Type B pancreatic cell (in vitro differentiated cells): Measurements from ENCODE around the gene SYNE3. TPM values are rescaled to one million over a fixed set of nuclear protein-coding genes. Genes with fewer than 3 reads are reported as not detected.

Experiments used
- DNase-seq: peaks from one replicate; pipeline ENCODE4 v3.0.0; 2021; ENCODE audit warnings: mixed read lengths; ENCODE audit not compliant: unreplicated experiment; ENCODE audit errors: extremely low spot score
- H3K27ac Mint-ChIP-seq: 2 replicates; pipeline ENCODE4 v1.8.0; 2021; ENCODE audit warnings: mild to moderate bottlenecking, mixed read lengths
- H3K27me3 Mint-ChIP-seq: 2 replicates; pipeline ENCODE4 v1.8.0; 2021; ENCODE audit warnings: mixed read lengths
- H3K36me3 Mint-ChIP-seq: 2 replicates; pipeline ENCODE4 v1.8.0; 2021; ENCODE audit warnings: mixed read lengths
- H3K4me1 Mint-ChIP-seq: one replicate; pipeline ENCODE4 v1.8.0; 2021; ENCODE audit warnings: mixed read lengths; ENCODE audit not compliant: unreplicated experiment
- H3K4me3 Mint-ChIP-seq: 2 replicates; pipeline ENCODE4 v1.8.0; 2021; ENCODE audit warnings: mild to moderate bottlenecking, mixed read lengths
- H3K9me3 Mint-ChIP-seq: 2 replicates; pipeline ENCODE4 v1.8.0; 2021; ENCODE audit warnings: mixed read lengths
- CTCF ChIP-seq: fragments of 200-600 bp; sonication (generic); conservative IDR thresholded peaks from 2 replicates; pipeline ENCODE4 v1.5.0; 2021; ENCODE audit warnings: antibody characterized with exemption, mild to moderate bottlenecking
- total RNA-seq: library from RNA; stranded (reverse); gene quantifications from 2 replicates; pipeline ENCODE4 v1.2.1, GENCODE V29; 2021; ENCODE audit warnings: low replicate concordance

Gene SYNE3
- total RNA-seq, 1 donor from 2014 or later: 0.65 TPM

GRCh38 chr14:95487669-95488084 lies 28.8 kb downstream of the SYNE3 start:
- H3K27ac Mint-ChIP-seq: no peak overlapping the region
- peaks cover 7% of the 10 kb centered on the region for H3K9me3 Mint-ChIP-seq
- H3K4me1 Mint-ChIP-seq: peaks cover 5% of the 10 kb centered on the region
- no peak for TF ChIP-seq CTCF
- H3K4me3 Mint-ChIP-seq: no peak overlapping the region
- H3K27me3 Mint-ChIP-seq: peaks cover 36% of the 10 kb centered on the region
- no peaks in the 10 kb centered on the region for H3K36me3 Mint-ChIP-seq
- DNase-seq: no peak

GRCh38 chr14:95486875-95487668 lies 29.4 kb downstream of the SYNE3 start:
- Mint-ChIP-seq H3K36me3 (no peaks in the 10 kb centered on the region), H3K4me1 (peaks cover 5% of the 10 kb centered on the region), H3K9me3 (peaks cover 4% of the 10 kb centered on the region), H3K27me3 (peaks cover 33% of the 10 kb centered on the region), H3K27ac (no peak overlapping the region), H3K4me3 (no peak overlapping the region)
- no peak for DNase-seq
- no peak for TF ChIP-seq CTCF

GRCh38 chr14:95485222-95485819 lies 31.1 kb downstream of the SYNE3 start:
- H3K9me3 Mint-ChIP-seq: no peaks in the 10 kb centered on the region
- no peaks in the 10 kb centered on the region for H3K36me3 Mint-ChIP-seq
- H3K4me3 Mint-ChIP-seq: no peak overlapping the region
- DNase-seq: no peak
- peaks cover 37% of the 10 kb centered on the region for H3K27me3 Mint-ChIP-seq
- no peak for TF ChIP-seq CTCF
- no peak overlapping the region for H3K27ac Mint-ChIP-seq
- H3K4me1 Mint-ChIP-seq: peaks cover 8% of the 10 kb centered on the region

GRCh38 chr14:95484296-95484695 lies 32.2 kb downstream of the SYNE3 start:
- Mint-ChIP-seq H3K36me3 (no peaks in the 10 kb centered on the region), H3K27ac (no peak overlapping the region), H3K4me3 (no peak overlapping the region), H3K4me1 (peaks cover 8% of the 10 kb centered on the region), H3K27me3 (peaks cover 37% of the 10 kb centered on the region), H3K9me3 (no peaks in the 10 kb centered on the region)
- no peak for DNase-seq
- no peak for TF ChIP-seq CTCF

GRCh38 chr14:95483309-95484165 lies 32.9 kb downstream of the SYNE3 start:
- Mint-ChIP-seq H3K27ac (no peak overlapping the region), H3K27me3 (peaks cover 37% of the 10 kb centered on the region), H3K4me1 (peaks cover 8% of the 10 kb centered on the region), H3K9me3 (no peaks in the 10 kb centered on the region), H3K36me3 (no peaks in the 10 kb centered on the region), H3K4me3 (no peak overlapping the region)
- no peak for DNase-seq
- no peak for TF ChIP-seq CTCF
